OCI-LY3 (cell line): ENCODE measurements around the gene KRTAP21-2.

Source experiments
- CTCF ChIP-seq: fragments of 200-600, 300-600 bp; sonication (generic); IDR thresholded peaks from 2 replicates; pipeline ENCODE4 v1.5.1; 2014; ENCODE audit warnings: antibody characterized with exemption, low read length, low read depth
- EZH2phosphoT487 ChIP-seq: fragments of 200-600 bp; shearing (Covaris generic); IDR thresholded peaks from 2 replicates; pipeline ENCODE4 v1.6.1; 2018; ENCODE audit warnings: antibody characterized with exemption, mixed run types, low read depth

- TF ChIP-seq CTCF (no peak), EZH2phosphoT487 (no peak)
Observed at GRCh38 chr21:30714456-30714855, 32.6 kb downstream of the KRTAP21-2 start.
